ENCODE measurements around the gene CYBB. TPM values are rescaled to one million over a fixed set of nuclear protein-coding genes. Genes with fewer than 3 reads are reported as not detected.

Gene CYBB
- total and polyA plus RNA-seq, 2 experiments from 2014 or later: 0.06 TPM; not detected in 1

DNA sequence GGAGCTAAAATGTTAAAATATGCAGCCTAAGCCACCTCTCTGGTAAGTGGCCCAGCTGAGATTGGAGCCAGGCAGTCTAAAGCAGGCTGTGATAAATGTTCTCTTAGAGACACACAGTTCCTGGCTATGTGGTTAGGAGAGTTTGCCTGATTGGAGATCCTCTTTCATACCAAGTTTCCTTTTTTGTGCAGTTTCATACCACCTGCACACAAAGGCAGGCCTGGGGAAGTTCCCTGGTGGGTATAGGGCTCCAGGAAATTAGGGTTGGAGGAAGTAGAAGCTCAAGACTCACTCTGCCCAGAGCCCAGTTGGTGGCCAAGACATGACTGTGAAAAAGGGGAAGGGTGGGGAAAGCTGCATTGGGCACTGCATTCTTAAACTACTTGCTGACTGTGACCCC, 16.9 kb downstream of the CYBB start:
- H3K9me3 Mint-ChIP-seq: no peaks in the 10 kb centered on the region
- H3K9me2 ChIP-seq (ENCODE audit: insufficient read depth): no peaks in the 10 kb centered on the region
- ATAC-seq (no peak), DNase-seq (ENCODE audit: low spot score) (no peak)
- no peak overlapping the region for H2AFZ ChIP-seq
- TF ChIP-seq POLR2AphosphoS5 (IDR thresholded peaks at IDR 0.05; ENCODE audit: low read depth): no peak
- TF ChIP-seq NANOG (IDR thresholded peaks at IDR 0.05; ENCODE audit: borderline replicate concordance): no peak
- no peak overlapping the region for H3K4me3 ChIP-seq
- H3K36me3 Mint-ChIP-seq (ENCODE audit: low read depth): no peaks in the 10 kb centered on the region
- H3K27me3 Mint-ChIP-seq (ENCODE audit: insufficient read depth, low read depth, poor library complexity): no peaks in the 10 kb centered on the region
- H3K27ac ChIP-seq (ENCODE audit: low read depth): no peak overlapping the region
- H3K4me1 Mint-ChIP-seq: no peaks in the 10 kb centered on the region
- H4K20me1 ChIP-seq (replicated peaks; ENCODE audit: insufficient read depth): no peaks in the 10 kb centered on the region
- H3K4me1 ChIP-seq (ENCODE audit: insufficient read depth): no peaks in the 10 kb centered on the region
- no peaks in the 10 kb centered on the region for H3K27me3 ChIP-seq (ENCODE audit: insufficient read depth)
- H3K27ac Mint-ChIP-seq: no peak overlapping the region
- no peaks in the 10 kb centered on the region for H3F3A ChIP-seq (replicated peaks; ENCODE audit: low read depth)
- H3K79me2 ChIP-seq (replicated peaks; ENCODE audit: insufficient read depth): no peaks in the 10 kb centered on the region
- no peak overlapping the region for H3K4me2 ChIP-seq
- no peak overlapping the region for H3K4me3 Mint-ChIP-seq
- no peaks in the 10 kb centered on the region for H3K36me3 ChIP-seq (ENCODE audit: insufficient read depth)

DNA sequence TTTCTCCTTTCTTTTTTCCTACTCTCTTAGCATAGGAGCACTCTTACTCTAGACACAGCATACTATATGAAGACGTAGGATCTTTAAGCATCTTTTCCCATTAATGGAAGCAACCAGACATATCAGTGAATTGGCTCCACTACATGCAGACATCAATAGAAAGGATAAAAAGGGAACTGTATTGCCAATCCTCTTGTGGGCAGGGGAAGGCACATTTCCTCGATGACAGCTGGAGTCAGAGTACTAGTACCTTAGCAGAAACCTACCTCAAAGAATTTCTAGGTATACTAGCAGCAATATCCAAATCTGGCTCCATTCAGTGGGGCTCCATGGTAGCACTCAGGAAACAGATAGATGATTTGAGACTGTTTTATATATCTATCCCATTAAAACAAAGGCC, 20.1 kb downstream of the CYBB start:
- Histone ChIP-seq H3K4me1 (ENCODE audit: insufficient read depth) (no peaks in the 10 kb centered on the region), H3K27ac (ENCODE audit: low read depth) (no peak overlapping the region), H3K27me3 (ENCODE audit: insufficient read depth) (no peaks in the 10 kb centered on the region), H3F3A (replicated peaks; ENCODE audit: low read depth) (no peaks in the 10 kb centered on the region), H2AFZ (no peak overlapping the region), H4K20me1 (replicated peaks; ENCODE audit: insufficient read depth) (no peaks in the 10 kb centered on the region), H3K9me2 (ENCODE audit: insufficient read depth) (no peaks in the 10 kb centered on the region), H3K4me3 (no peak overlapping the region), H3K79me2 (replicated peaks; ENCODE audit: insufficient read depth) (no peaks in the 10 kb centered on the region), H3K4me2 (no peak overlapping the region), H3K36me3 (ENCODE audit: insufficient read depth) (no peaks in the 10 kb centered on the region)
- H3K27me3 Mint-ChIP-seq (ENCODE audit: insufficient read depth, low read depth, poor library complexity): no peaks in the 10 kb centered on the region
- H3K4me1 Mint-ChIP-seq: no peaks in the 10 kb centered on the region
- no peak overlapping the region for H3K27ac Mint-ChIP-seq
- no peak for ATAC-seq
- H3K4me3 Mint-ChIP-seq: no peak overlapping the region
- H3K36me3 Mint-ChIP-seq (ENCODE audit: low read depth): no peaks in the 10 kb centered on the region
- DNase-seq (ENCODE audit: low spot score): no peak
- no peaks in the 10 kb centered on the region for H3K9me3 Mint-ChIP-seq
- TF ChIP-seq EZH2phosphoT487 (IDR thresholded peaks at IDR 0.05; ENCODE audit: unreplicated experiment) (no peak), NANOG (IDR thresholded peaks at IDR 0.05; ENCODE audit: borderline replicate concordance) (no peak), ZNF114 (CRISPR knock-in tag; IDR thresholded peaks at IDR 0.05) (no peak), REST (IDR thresholded peaks at IDR 0.05; ENCODE audit: unreplicated experiment) (no peak), ZNF462 (CRISPR knock-in tag; IDR thresholded peaks at IDR 0.05) (no peak), JUNB (IDR thresholded peaks at IDR 0.05; ENCODE audit: unreplicated experiment) (no peak), EZH2 (IDR thresholded peaks at IDR 0.05; ENCODE audit: low read depth, unreplicated experiment) (no peak), CTCF (conservative IDR thresholded peaks at IDR 0.05; ENCODE audit: low read depth in 2 of 2) (no peak)
- TF ChIP-seq, protein P1, sequence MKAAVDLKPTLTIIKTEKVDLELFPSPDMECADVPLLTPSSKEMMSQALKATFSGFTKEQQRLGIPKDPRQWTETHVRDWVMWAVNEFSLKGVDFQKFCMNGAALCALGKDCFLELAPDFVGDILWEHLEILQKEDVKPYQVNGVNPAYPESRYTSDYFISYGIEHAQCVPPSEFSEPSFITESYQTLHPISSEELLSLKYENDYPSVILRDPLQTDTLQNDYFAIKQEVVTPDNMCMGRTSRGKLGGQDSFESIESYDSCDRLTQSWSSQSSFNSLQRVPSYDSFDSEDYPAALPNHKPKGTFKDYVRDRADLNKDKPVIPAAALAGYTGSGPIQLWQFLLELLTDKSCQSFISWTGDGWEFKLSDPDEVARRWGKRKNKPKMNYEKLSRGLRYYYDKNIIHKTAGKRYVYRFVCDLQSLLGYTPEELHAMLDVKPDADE (IDR thresholded peaks at IDR 0.05): no peak
